Body of pancreas (tissue), 4 donors: Measurements from ENCODE around the gene DHRS4L2. TPM values are rescaled to one million over a fixed set of nuclear protein-coding genes. Genes with fewer than 3 reads are reported as not detected.
A peak's percentile ranks its signal among the peaks of the same experiment; 100 is the strongest.
"Not testable (repeated sequence)": the region's sequence is repeated elsewhere in the genome, so short reads cannot be mapped to it uniquely, and the experiment has no call there.

Experiments
- ATAC-seq: fragments of 150-250 bp; one replicate; pipeline ENCODE4 v1.9.1; 2016
- DNase-seq, 4 donors: peaks; one replicate each; pipeline ENCODE4 v3.0.0-alpha.2; 2019
- H3K27ac ChIP-seq, 4 donors: fragments of 200-600 bp; sonication (generic); 1 replicate in 3 of 4; 2 replicates in 1 of 4; pipeline versions ENCODE4 v1.5.1 to v1.6.1; 2016 to 2019; ENCODE audit warnings: mild to moderate bottlenecking in 1 of 4, mixed read lengths in 1 of 4, moderate library complexity in 1 of 4
- H3K27me3 ChIP-seq, 2 donors: fragments of 200-600 bp; sonication (generic); one replicate each; pipeline ENCODE4 v1.6.0; 2016; ENCODE audit warnings: mild to moderate bottlenecking in 1 of 2
- H3K36me3 ChIP-seq, 2 donors: fragments of 200-600 bp; sonication (generic); replicated peaks in 1 of 2; 2 replicates each; pipeline ENCODE4 v1.5.1; 2016; ENCODE audit warnings: low read depth in 2 of 2; ENCODE audit not compliant: insufficient read depth in 1 of 2
- H3K4me1 ChIP-seq: fragments of 200-600 bp; sonication (generic); one replicate; pipeline ENCODE4 v1.6.0; 2016
- H3K4me3 ChIP-seq, 2 donors: fragments of 200-600 bp; sonication (generic); 1 replicate in 1 of 2; 2 replicates in 1 of 2; pipeline ENCODE4 v1.5.1; 2016 to 2019
- H3K9me3 ChIP-seq, 3 donors: fragments of 200-600 bp; sonication (generic); 1 replicate in 2 of 3; 2 replicates in 1 of 3; pipeline ENCODE4 v1.5.1; 2016
- POLR2A ChIP-seq, 3 donors: fragments of 450-650 bp; IDR thresholded peaks; one replicate each; pipeline ENCODE4 v1.6.1; 2016; ENCODE audit warnings: antibody characterized with exemption in 3 of 3, mild to moderate bottlenecking in 2 of 3
- WGBS, 2 donors: methylation state at CpG; one replicate each; pipeline ENCODE4 v1.1.5; 2017; 5-methylcytosine and 5-hydroxymethylcytosine counted together
- intact Hi-C: fragments of 100-400 bp; cut with DNase I; formaldehyde crosslinking; loops from one replicate; pipeline ENCODE4 v1.15.1; 2023
- total RNA-seq, 2 donors: library from RNA; depleted of rRNA; stranded (reverse); fragments of >200 nt; gene quantifications; one replicate each; pipeline ENCODE4 v1.1.0, GENCODE V29; 2016
- TF ChIP-seq, protein P1 (sequence below), 7 experiments: fragments of 450-650 bp in 4 of 7; fragments of 200-600 bp in 3 of 7; sonication (generic) in 3 of 7; IDR thresholded peaks; one replicate each; pipeline ENCODE4 v1.5.1; 2016 to 2019; ENCODE audit warnings: antibody characterized with exemption in 7 of 7

The DHRS4L2 gene
- 10 to 100 TPM; 10.6 to 16.5 TPM for total RNA-seq

DNA sequence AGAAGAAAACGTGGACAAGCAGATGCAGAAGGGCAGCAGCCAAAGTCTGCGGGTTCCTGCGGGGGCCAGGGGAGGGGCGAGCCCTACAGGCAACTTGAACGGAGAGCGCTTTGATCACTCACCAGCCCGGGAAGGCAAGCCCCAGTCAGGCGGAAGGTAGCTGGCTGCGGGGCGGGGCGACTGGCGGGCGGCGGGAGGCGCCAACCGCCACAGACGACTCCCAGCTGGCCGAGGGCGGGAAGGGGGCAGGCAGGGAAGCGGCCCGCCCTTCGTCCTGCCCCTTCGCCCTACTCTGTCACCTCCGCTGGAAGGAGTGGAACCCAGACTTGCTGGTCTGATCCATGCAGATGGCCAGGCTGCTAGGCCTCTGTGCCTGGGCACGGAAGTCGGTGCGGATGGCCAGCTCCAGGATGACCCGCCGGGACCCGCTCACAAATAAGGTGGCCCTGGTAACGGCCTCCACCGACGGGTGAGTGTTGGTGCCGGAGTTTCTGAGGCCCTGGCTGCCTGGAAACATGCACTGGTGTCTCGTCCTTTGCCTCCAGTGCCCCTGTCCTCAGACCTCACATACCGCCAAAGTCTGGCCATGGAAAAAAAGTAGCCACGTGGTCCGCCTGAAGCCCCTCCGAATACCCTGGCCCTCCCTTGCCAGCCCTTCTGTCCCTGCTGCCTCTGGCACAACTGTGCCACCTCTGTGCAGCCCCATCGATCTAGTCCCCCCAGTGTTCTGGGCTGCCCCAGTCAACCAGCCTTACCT is at the start of gene DHRS4L2:
Gene DHRS4L2 (plus strand): TSS at position 323 of the 757 bp plus-strand sequence. CDS start 19 bp downstream, at position 342.
- H3K9me3 ChIP-seq, intact Hi-C loops, H3K4me1 ChIP-seq, H3K36me3 ChIP-seq, H3K27me3 ChIP-seq: not testable (repeated sequence)
- peak within 1 kb of the TSS; percentile 35 to 77 (median 59) for H3K27ac ChIP-seq
- WGBS, 2 donors: 0 to 28% methylated on average over 6 to 32 of the region's 40 CpGs
- peak; percentile 79 to 92 (median 88) for DNase-seq
- peak in 2 of 3 donors; percentile 18 to 49 for TF ChIP-seq POLR2A (IDR thresholded peaks at IDR 0.05)
- peak; percentile 95 for ATAC-seq
- peak within 1 kb of the TSS in 1 of 2 donors; percentile 12 for H3K4me3 ChIP-seq

DNA sequence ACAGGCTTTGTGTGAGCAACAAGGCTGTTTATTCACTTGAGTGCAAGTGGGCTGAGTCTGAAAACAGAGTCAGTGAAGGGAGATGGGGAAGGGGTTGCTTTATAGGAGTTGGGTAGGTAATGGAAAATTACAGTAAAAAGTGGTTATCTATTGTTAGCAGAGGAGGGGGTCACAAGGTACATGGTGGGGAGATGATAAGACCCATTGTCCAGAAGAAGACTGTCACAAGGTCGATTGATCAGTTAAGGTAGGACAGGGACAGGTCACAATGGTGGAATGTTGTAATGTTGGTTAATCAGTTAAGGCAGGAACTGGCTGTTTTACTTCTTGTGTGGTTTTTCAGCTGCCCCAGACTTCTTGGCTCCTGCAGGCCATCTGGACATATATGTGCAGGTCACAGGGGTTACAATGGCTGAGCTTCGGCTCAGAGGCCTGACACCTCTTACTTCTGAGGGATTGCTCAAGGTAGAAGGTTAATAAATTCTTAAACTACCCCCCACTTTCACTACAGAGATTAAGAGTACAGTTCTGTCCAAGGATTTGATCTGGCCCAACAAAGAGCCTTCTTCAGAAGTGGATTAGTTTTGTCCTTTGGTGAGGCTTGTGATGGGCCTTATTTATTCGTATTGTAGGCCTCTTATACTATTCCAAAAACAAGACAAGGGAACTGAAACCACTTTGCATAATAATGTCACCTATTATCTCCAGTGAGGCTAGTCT is 49.0 kb upstream of the DHRS4L2 start:
- DNase-seq (no peak), ATAC-seq (no peak)
- intact Hi-C loops: loop anchor here (10.0 kb wide), 1 partner anchor 355 kb away; no protein-coding TSS in a partner anchor
- WGBS, 2 donors: 59 to 69% methylated on average over 3 of the region's 3 CpGs
- H3K4me3 ChIP-seq: no peak overlapping the region
- H3K9me3 ChIP-seq: no peaks in the 10 kb centered on the region
- H3K4me1 ChIP-seq: peaks cover 79% of the 10 kb centered on the region
- H3K27ac ChIP-seq: no peak overlapping the region
- H3K27me3 ChIP-seq: no peaks in the 10 kb centered on the region
- no peaks in the 10 kb centered on the region for H3K36me3 ChIP-seq
- TF ChIP-seq POLR2A (IDR thresholded peaks at IDR 0.05): no peak
- TF ChIP-seq, protein P1, sequence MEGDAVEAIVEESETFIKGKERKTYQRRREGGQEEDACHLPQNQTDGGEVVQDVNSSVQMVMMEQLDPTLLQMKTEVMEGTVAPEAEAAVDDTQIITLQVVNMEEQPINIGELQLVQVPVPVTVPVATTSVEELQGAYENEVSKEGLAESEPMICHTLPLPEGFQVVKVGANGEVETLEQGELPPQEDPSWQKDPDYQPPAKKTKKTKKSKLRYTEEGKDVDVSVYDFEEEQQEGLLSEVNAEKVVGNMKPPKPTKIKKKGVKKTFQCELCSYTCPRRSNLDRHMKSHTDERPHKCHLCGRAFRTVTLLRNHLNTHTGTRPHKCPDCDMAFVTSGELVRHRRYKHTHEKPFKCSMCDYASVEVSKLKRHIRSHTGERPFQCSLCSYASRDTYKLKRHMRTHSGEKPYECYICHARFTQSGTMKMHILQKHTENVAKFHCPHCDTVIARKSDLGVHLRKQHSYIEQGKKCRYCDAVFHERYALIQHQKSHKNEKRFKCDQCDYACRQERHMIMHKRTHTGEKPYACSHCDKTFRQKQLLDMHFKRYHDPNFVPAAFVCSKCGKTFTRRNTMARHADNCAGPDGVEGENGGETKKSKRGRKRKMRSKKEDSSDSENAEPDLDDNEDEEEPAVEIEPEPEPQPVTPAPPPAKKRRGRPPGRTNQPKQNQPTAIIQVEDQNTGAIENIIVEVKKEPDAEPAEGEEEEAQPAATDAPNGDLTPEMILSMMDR (IDR thresholded peaks at IDR 0.05): no peak

DNA sequence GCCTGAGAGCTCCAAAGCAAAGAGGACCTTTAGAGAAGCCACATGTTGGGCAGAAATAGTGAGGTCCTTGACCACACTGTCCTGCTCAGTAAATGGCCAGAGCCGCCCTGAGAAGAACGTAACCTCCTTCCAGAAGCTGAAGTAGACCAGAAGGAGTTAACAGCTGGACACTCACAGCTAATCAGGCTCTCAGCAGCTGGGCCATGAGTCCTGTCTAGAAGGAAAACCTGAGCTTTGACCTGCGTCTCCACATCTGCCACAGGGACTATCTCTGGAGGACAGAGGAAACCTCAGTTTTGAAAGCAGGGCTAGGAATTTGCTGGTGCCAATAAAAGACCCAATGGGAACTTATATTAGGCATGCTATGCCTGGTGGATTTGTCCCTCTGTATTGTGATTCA is 47.5 kb upstream of the DHRS4L2 start:
- Histone ChIP-seq H3K27ac (peak overlapping the region in 1 of 4 donors; percentile 23), H3K4me3 (no peak overlapping the region), H3K27me3 (no peaks in the 10 kb centered on the region), H3K4me1 (peaks cover 65% of the 10 kb centered on the region), H3K36me3 (no peaks in the 10 kb centered on the region), H3K9me3 (no peaks in the 10 kb centered on the region)
- 34 to 71% methylated on average over 3 of the region's 3 CpGs for WGBS, 2 donors
- ATAC-seq (no peak), DNase-seq (no peak)
- TF ChIP-seq, protein P1 (IDR thresholded peaks at IDR 0.05): no peak
- TF ChIP-seq POLR2A (IDR thresholded peaks at IDR 0.05): no peak
- intact Hi-C loops: no loop called here

DNA sequence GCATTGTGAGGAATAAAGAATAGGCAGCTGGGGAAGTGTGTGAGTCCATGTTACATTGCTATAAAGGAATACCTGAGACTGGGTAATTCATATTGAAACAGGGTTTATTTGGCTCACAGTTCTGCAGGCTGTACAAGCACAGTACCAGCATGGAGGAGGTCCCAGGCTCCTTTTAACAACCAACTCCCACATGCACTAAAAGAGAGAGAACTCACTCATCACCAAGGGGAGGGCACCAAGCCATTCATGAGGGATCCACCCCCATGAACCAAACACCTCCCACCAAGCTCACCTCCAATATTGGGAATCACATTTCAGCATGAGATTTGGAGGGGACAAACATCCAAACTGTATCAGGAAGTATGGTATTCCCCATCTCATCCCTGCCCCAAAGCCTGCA is 47.1 kb upstream of the DHRS4L2 start:
- TF ChIP-seq, protein P1 (IDR thresholded peaks at IDR 0.05): no peak
- TF ChIP-seq POLR2A (IDR thresholded peaks at IDR 0.05): no peak
- Histone ChIP-seq H3K27me3 (no peaks in the 10 kb centered on the region), H3K4me3 (no peak overlapping the region), H3K4me1 (peaks cover 60% of the 10 kb centered on the region), H3K36me3 (no peaks in the 10 kb centered on the region), H3K9me3 (no peaks in the 10 kb centered on the region), H3K27ac (peak overlapping the region in 1 of 4 donors; percentile 23)
- ATAC-seq (no peak), DNase-seq (no peak)
- intact Hi-C loops: no loop called here

DNA sequence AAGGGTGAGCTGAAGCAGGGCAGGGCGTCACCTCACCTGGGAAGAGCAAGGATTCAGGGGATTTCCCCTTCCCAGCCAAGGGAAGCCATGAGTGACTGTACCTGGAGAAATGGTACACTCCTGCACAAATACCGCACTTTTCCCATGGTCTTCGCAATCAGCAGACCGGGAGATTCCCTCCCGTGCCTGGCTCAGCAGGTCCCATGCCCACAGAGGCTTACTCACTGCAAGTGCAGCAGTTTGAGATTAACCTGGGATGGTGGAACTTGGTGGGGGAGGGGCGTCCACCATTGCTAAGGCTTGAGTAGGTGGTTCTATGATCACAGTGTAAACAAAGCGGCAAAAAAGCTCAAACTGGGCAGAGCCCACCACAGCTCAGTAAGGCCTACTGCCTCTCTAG is 46.1 kb upstream of the DHRS4L2 start:
- intact Hi-C loops: no loop called here
- Histone ChIP-seq H3K27me3 (no peaks in the 10 kb centered on the region), H3K27ac (peak overlapping the region in 3 of 4 donors; percentile 7 to 62 (median 29)), H3K4me1 (peaks cover 55% of the 10 kb centered on the region), H3K36me3 (no peaks in the 10 kb centered on the region), H3K9me3 (no peaks in the 10 kb centered on the region), H3K4me3 (no peak overlapping the region)
- WGBS, 2 donors: 33 to 46% methylated on average over 7 of the region's 7 CpGs
- no peak for TF ChIP-seq POLR2A (IDR thresholded peaks at IDR 0.05)
- TF ChIP-seq, protein P1 (IDR thresholded peaks at IDR 0.05): no peak
- ATAC-seq (peak; percentile 91), DNase-seq (peak; percentile 66 to 82 (median 76))

DNA sequence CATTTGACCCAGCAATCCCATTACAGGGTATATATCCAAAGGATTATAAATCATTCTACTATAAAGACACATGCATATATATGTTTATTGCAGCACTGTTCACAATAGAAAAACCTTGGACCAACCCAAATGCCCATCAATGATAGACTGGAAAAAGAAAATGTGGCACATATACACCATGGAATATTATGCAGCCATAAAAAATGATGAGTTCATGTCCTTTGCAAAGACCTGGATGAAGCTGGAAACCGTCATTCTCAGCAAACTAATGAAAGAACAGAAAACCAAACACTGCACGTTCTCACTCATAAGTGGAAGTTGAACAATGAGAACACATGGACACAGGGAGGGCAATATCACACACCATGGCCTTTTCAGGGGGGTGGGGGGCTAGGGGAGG is 39.7 kb upstream of the DHRS4L2 start:
- H3K36me3 ChIP-seq, intact Hi-C loops, H3K27ac ChIP-seq, DNase-seq, ATAC-seq, H3K4me3 ChIP-seq, H3K27me3 ChIP-seq, H3K9me3 ChIP-seq: not testable (repeated sequence)
- H3K4me1 ChIP-seq: peaks cover 45% of the 10 kb centered on the region
- 59 to 95% methylated on average over 2 of the region's 2 CpGs for WGBS, 2 donors
